Liver (tissue), 9 donors: Measurements from ENCODE around the gene SAFB2. TPM values are rescaled to one million over a fixed set of nuclear protein-coding genes. Genes with fewer than 3 reads are reported as not detected.

ENCODE experiments used
- DNase-seq: peaks from one replicate; pipeline ENCODE4 v3.0.0-alpha.2; 2017; ENCODE audit warnings: low spot score
- H3K27ac ChIP-seq, 2 donors: one replicate each; pipeline ENCODE4 v1.7.0; 2013; ENCODE audit warnings: inconsistent platforms in 2 of 2, low read length in 2 of 2, control low read depth in 1 of 2, low read depth in 1 of 2, mild to moderate bottlenecking in 1 of 2
- H3K27me3 ChIP-seq, 4 donors: one replicate each; pipeline versions ENCODE4 v1.6.1 to v1.7.0; 2013; ENCODE audit warnings: low read length in 3 of 4, inconsistent platforms in 1 of 4, mild to moderate bottlenecking in 1 of 4, moderate library complexity in 1 of 4; ENCODE audit not compliant: control insufficient read depth in 4 of 4, insufficient read depth in 4 of 4
- H3K36me3 ChIP-seq, 4 donors: one replicate each; pipeline versions ENCODE4 v1.6.1 to v1.7.0; 2013; ENCODE audit warnings: low read length in 3 of 4, mild to moderate bottlenecking in 3 of 4, low read depth in 1 of 4, moderate library complexity in 1 of 4; ENCODE audit not compliant: control insufficient read depth in 4 of 4, insufficient read depth in 3 of 4
- H3K4me1 ChIP-seq, 4 donors: one replicate each; pipeline versions ENCODE4 v1.6.1 to v1.7.0; 2013; ENCODE audit warnings: low read length in 3 of 4, mild to moderate bottlenecking in 3 of 4, moderate library complexity in 1 of 4; ENCODE audit not compliant: control insufficient read depth in 4 of 4, insufficient read depth in 4 of 4
- H3K4me3 ChIP-seq, 3 donors: one replicate each; pipeline versions ENCODE4 v1.6.1 to v1.7.0; 2013; ENCODE audit warnings: low read length in 3 of 3, control low read depth in 1 of 3, low read depth in 1 of 3, mild to moderate bottlenecking in 1 of 3
- H3K9ac ChIP-seq, 2 donors: one replicate each; pipeline ENCODE4 v1.7.0; 2013; ENCODE audit warnings: low read length in 2 of 2, mild to moderate bottlenecking in 2 of 2, moderate library complexity in 2 of 2, control low read depth in 1 of 2, low read depth in 1 of 2
- H3K9me3 ChIP-seq, 4 donors: one replicate each; pipeline versions ENCODE4 v1.6.1 to v1.7.0; 2013; ENCODE audit warnings: low read length in 3 of 4; ENCODE audit not compliant: control insufficient read depth in 4 of 4
- ATF3 ChIP-seq: IDR thresholded peaks from 2 replicates; pipeline ENCODE4 v1.6.1; 2016; ENCODE audit warnings: antibody characterized with exemption
- EGR1 ChIP-seq, 2 donors: IDR thresholded peaks; 2 replicates each; pipeline ENCODE4 v1.6.1; 2016 to 2018; ENCODE audit warnings: antibody characterized with exemption in 2 of 2, low read depth in 2 of 2
- FOXA1 ChIP-seq: IDR thresholded peaks from 2 replicates; pipeline ENCODE4 v1.6.1; 2016; ENCODE audit warnings: antibody characterized with exemption
- FOXA2 ChIP-seq: IDR thresholded peaks from 2 replicates; pipeline ENCODE4 v1.6.1; 2016; ENCODE audit warnings: antibody characterized with exemption
- GABPA ChIP-seq, 2 donors: IDR thresholded peaks in 1 of 2; conservative IDR thresholded peaks in 1 of 2; 2 replicates each; pipeline ENCODE4 v1.6.1; 2016; ENCODE audit warnings: antibody characterized with exemption in 2 of 2, mild to moderate bottlenecking in 1 of 2, moderate library complexity in 1 of 2
- HNF4A ChIP-seq, 2 donors: conservative IDR thresholded peaks; 2 replicates each; pipeline ENCODE4 v1.6.1; 2016; ENCODE audit warnings: antibody characterized with exemption in 2 of 2, mild to moderate bottlenecking in 2 of 2
- HNF4G ChIP-seq: IDR thresholded peaks from 2 replicates; pipeline ENCODE4 v1.6.1; 2016; ENCODE audit warnings: antibody characterized with exemption
- JUND ChIP-seq, 2 donors: IDR thresholded peaks; 2 replicates each; pipeline ENCODE4 v1.6.1; 2016; ENCODE audit warnings: antibody characterized with exemption in 2 of 2
- NR2F2 ChIP-seq: IDR thresholded peaks from 2 replicates; pipeline ENCODE4 v1.6.1; 2016; ENCODE audit warnings: antibody characterized with exemption
- RAD21 ChIP-seq, 2 donors: IDR thresholded peaks; 2 replicates each; pipeline ENCODE4 v1.6.1; 2016; ENCODE audit warnings: antibody characterized with exemption in 2 of 2, mild to moderate bottlenecking in 2 of 2
- REST ChIP-seq: IDR thresholded peaks from 2 replicates; pipeline ENCODE4 v1.6.1; 2016; ENCODE audit warnings: antibody characterized with exemption, mild to moderate bottlenecking
- RXRA ChIP-seq, 2 donors: IDR thresholded peaks; 2 replicates each; pipeline ENCODE4 v1.6.1; 2017 to 2018; ENCODE audit warnings: antibody characterized with exemption in 2 of 2, mild to moderate bottlenecking in 1 of 2
- SP1 ChIP-seq: IDR thresholded peaks from 2 replicates; pipeline ENCODE4 v1.6.1; 2018; ENCODE audit warnings: antibody characterized with exemption, mild to moderate bottlenecking
- TAF1 ChIP-seq: conservative IDR thresholded peaks from 2 replicates; pipeline ENCODE4 v1.6.1; 2016; ENCODE audit warnings: antibody characterized with exemption, mild to moderate bottlenecking
- YY1 ChIP-seq: IDR thresholded peaks from 2 replicates; pipeline ENCODE4 v1.6.1; 2016; ENCODE audit warnings: antibody characterized with exemption, mild to moderate bottlenecking
- WGBS: extraction: QIAGEN DNeasy Blood & Tissue Kit; methylation state at CpG from one replicate; pipeline ENCODE4 v1.1.7; 2013; 5-methylcytosine and 5-hydroxymethylcytosine counted together
- polyA plus RNA-seq, 2 donors: library from polyadenylated mRNA; stranded (reverse) in 1 of 2; unstranded in 1 of 2; fragments of 200-250 nt in 1 of 2; fragments of >200 nt in 1 of 2; fragmentation: Nextera tagmentation in 1 of 2; extraction: Ambion mirVana in 1 of 2; gene quantifications; one replicate each; pipeline versions ENCODE4 v1.2.1 to v1.2.3, GENCODE V29; 2013 to 2015
- total RNA-seq, 2 donors: library from RNA; depleted of rRNA; stranded (reverse); fragments of >200 nt; gene quantifications; one replicate each; pipeline ENCODE4 v1.2.3, GENCODE V29; 2014
- TF ChIP-seq, protein P1 (sequence below): IDR thresholded peaks from 2 replicates; pipeline ENCODE4 v1.6.1; 2016; ENCODE audit warnings: antibody characterized with exemption
- TF ChIP-seq, protein P2 (sequence below): IDR thresholded peaks from 2 replicates; pipeline ENCODE4 v1.6.1; 2016; ENCODE audit warnings: antibody characterized with exemption
- TF ChIP-seq, protein P3 (sequence below): fragments of 150-350 bp; IDR thresholded peaks from 2 replicates; pipeline ENCODE4 v1.5.1; 2017; ENCODE audit warnings: improper control_type of control experiment, low read depth, low read length; ENCODE audit not compliant: missing input control
- donor health status: healthy.
- donor health status: healthy.
- donor health status: healthy.
- donor health status: healthy.
- donor health status: healthy.

The SAFB2 gene
- total and polyA plus RNA-seq, 4 donors = 18.7 to 57.8 (median 28.5) TPM

- Histone ChIP-seq H3K9ac (no peak overlapping the region), H3K4me3 (no peak overlapping the region), H3K4me1 (no peaks in the 10 kb centered on the region), H3K9me3 (peaks cover 4 to 9% (median 6%) of the 10 kb centered on the region in 4 donors), H3K27ac (no peak overlapping the region), H3K27me3 (no peaks in the 10 kb centered on the region), H3K36me3 (no peaks in the 10 kb centered on the region)
- 38% methylated on average over 3 of the region's 3 CpGs for WGBS
- no peak for TF ChIP-seq REST
- TF ChIP-seq, protein P1, sequence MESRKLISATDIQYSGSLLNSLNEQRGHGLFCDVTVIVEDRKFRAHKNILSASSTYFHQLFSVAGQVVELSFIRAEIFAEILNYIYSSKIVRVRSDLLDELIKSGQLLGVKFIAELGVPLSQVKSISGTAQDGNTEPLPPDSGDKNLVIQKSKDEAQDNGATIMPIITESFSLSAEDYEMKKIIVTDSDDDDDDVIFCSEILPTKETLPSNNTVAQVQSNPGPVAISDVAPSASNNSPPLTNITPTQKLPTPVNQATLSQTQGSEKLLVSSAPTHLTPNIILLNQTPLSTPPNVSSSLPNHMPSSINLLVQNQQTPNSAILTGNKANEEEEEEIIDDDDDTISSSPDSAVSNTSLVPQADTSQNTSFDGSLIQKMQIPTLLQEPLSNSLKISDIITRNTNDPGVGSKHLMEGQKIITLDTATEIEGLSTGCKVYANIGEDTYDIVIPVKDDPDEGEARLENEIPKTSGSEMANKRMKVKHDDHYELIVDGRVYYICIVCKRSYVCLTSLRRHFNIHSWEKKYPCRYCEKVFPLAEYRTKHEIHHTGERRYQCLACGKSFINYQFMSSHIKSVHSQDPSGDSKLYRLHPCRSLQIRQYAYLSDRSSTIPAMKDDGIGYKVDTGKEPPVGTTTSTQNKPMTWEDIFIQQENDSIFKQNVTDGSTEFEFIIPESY = no peak
- TF ChIP-seq TAF1 = no peak
- TF ChIP-seq JUND (IDR thresholded peaks at IDR 0.05) = no peak
- TF ChIP-seq HNF4G = no peak
- no peak for TF ChIP-seq YY1
- no peak for TF ChIP-seq RXRA (IDR thresholded peaks at IDR 0.05)
- no peak for TF ChIP-seq FOXA1
- TF ChIP-seq, protein P2, sequence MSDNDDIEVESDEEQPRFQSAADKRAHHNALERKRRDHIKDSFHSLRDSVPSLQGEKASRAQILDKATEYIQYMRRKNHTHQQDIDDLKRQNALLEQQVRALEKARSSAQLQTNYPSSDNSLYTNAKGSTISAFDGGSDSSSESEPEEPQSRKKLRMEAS = no peak
- TF ChIP-seq EGR1 (IDR thresholded peaks at IDR 0.05; ENCODE audit: low read depth in 2 of 2) = no peak
- TF ChIP-seq FOXA2 = no peak
- TF ChIP-seq ATF3 = no peak
- TF ChIP-seq GABPA (IDR thresholded peaks at IDR 0.05 in 1 of 2, conservative IDR thresholded peaks at IDR 0.05 in 1 of 2) = no peak
- no peak for TF ChIP-seq HNF4A (conservative IDR thresholded peaks at IDR 0.05)
- no peak for TF ChIP-seq NR2F2
- TF ChIP-seq, protein P3, sequence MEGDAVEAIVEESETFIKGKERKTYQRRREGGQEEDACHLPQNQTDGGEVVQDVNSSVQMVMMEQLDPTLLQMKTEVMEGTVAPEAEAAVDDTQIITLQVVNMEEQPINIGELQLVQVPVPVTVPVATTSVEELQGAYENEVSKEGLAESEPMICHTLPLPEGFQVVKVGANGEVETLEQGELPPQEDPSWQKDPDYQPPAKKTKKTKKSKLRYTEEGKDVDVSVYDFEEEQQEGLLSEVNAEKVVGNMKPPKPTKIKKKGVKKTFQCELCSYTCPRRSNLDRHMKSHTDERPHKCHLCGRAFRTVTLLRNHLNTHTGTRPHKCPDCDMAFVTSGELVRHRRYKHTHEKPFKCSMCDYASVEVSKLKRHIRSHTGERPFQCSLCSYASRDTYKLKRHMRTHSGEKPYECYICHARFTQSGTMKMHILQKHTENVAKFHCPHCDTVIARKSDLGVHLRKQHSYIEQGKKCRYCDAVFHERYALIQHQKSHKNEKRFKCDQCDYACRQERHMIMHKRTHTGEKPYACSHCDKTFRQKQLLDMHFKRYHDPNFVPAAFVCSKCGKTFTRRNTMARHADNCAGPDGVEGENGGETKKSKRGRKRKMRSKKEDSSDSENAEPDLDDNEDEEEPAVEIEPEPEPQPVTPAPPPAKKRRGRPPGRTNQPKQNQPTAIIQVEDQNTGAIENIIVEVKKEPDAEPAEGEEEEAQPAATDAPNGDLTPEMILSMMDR = no peak
- TF ChIP-seq RAD21 (IDR thresholded peaks at IDR 0.05) = no peak
- TF ChIP-seq SP1 = no peak
- DNase-seq = no peak
Measured at GRCh38 chr19:5559804-5560133, 62.8 kb downstream of the SAFB2 start.
